Right lobe of liver (tissue), 4 donors: ENCODE results near the gene MAFF.

Experiments
- POLR2A ChIP-seq: fragments of 450-650 bp; IDR thresholded peaks from one replicate; pipeline ENCODE4 v1.6.1; 2017; ENCODE audit warnings: antibody characterized with exemption, mild to moderate bottlenecking
- TF ChIP-seq, protein P1 (sequence below), 4 donors: fragments of 200-600 bp in 3 of 4; fragments of 450-650 bp in 1 of 4; IDR thresholded peaks; one replicate each; pipeline versions ENCODE4 v1.5.1 to v1.8.0; 2016 to 2022; ENCODE audit warnings: antibody characterized with exemption in 4 of 4, mild to moderate bottlenecking in 2 of 4
- donor health status: DM: no; HTN: no; CAD: no.
- donor health status: DM: no; HTN: no; CAD: no.
- donor health status: DM: no; HTN: yes; CAD: no.

DNA sequence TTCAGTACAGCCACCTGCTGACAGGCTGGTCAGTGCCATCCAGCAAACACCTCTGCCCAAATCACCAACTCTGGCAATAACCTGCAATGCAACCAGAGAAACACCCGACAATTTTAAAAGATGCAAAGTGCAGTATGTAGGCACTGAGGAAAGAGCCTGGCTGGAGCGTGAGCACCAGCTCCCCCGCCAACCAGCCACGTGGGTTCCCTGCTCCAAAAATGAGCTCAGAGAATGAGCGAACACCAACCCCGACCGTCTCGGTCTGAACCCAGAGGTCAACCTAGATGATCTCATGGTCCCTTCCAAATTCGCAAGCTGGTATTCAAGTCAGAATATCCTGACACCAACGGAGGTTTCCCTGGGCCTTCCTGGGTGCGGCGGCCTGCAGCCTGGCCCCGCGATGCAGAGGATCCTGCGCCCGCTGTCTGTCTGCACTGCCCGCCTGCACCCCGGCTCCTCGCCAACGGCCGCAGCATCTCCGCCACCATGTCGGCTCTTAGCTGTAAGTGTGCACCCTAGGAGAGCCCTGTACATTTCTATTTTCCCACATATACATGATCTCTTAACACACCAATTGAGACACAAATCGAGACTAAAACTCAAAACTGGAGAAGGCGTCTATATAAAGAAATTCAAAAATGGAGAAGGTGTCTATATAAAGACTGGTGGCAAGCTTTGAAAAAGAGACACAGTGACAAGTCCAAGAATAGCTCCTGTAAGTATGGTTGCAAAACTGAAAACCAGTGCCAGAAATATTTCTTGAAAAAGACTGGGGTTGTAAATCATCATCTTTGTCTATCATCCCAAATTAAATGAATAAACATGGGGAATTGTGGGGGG lies 48.2 kb downstream of the MAFF start:
- TF ChIP-seq POLR2A: no peak
- TF ChIP-seq, protein P1, sequence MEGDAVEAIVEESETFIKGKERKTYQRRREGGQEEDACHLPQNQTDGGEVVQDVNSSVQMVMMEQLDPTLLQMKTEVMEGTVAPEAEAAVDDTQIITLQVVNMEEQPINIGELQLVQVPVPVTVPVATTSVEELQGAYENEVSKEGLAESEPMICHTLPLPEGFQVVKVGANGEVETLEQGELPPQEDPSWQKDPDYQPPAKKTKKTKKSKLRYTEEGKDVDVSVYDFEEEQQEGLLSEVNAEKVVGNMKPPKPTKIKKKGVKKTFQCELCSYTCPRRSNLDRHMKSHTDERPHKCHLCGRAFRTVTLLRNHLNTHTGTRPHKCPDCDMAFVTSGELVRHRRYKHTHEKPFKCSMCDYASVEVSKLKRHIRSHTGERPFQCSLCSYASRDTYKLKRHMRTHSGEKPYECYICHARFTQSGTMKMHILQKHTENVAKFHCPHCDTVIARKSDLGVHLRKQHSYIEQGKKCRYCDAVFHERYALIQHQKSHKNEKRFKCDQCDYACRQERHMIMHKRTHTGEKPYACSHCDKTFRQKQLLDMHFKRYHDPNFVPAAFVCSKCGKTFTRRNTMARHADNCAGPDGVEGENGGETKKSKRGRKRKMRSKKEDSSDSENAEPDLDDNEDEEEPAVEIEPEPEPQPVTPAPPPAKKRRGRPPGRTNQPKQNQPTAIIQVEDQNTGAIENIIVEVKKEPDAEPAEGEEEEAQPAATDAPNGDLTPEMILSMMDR (IDR thresholded peaks at IDR 0.05): no peak
